Activated naive CD4-positive, alpha-beta T cell treated with Interleukin-2 at 50 U/mL for 16 hours (primary cell): Measurements from ENCODE around the gene ARL3.
"Not testable (repeated sequence)": the region's sequence is repeated elsewhere in the genome, so short reads cannot be mapped to it uniquely, and the experiment has no call there.

Experiments used
- DNase-seq: peaks from one replicate; pipeline ENCODE4 v3.0.0-alpha.2; 2020

ARL3 gene, protein sequence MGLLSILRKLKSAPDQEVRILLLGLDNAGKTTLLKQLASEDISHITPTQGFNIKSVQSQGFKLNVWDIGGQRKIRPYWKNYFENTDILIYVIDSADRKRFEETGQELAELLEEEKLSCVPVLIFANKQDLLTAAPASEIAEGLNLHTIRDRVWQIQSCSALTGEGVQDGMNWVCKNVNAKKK

DNA sequence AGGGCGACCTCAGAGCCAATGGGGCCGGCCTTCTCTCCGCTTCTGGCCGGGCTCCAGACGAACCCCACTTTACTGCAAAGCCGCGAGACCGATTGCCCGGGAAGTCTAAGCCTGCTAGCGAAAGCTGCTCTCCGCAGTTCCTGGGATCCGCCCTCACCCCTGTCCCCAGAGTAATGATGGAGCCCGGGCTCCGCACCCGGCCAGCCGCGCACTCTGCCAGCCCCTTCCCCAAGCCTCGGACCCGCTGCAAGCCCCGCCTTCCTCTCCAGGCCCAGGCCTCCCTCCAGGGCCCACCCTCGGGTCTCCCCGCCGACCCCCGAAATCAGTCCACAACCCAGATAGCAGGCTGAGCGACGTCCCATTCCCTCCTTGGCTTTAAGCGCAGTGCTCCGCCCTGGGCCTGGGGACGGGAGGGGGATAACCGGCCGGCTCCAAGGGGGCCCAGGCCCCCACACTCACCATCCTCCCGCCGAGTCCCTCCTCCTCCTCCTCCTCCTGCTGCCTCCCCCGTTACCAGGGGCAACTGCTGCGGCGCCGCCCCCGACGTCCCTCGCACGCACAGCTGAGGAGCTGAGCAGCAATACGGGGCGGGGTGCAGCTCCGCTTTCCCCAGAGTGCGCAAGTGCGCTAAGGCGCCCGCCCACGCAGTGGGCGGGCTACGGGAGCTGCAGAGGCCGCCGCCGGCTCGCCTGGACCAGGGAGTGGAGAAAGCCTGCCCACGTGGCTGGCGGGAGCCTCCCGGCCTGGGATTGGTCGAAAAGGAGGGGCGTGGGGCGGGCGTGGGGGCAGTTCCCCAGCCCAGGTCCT is at the start of gene ARL3:
ARL3 (minus strand) TSS at position 584 of the 807 bp plus-strand sequence; CDS start at position 462, 122 bp downstream.
- peak; percentile 98 for DNase-seq

- no peak for DNase-seq
These were observed 48.9 kb upstream of the ARL3 start for GRCh38 chr10:102763037-102763607.

DNA sequence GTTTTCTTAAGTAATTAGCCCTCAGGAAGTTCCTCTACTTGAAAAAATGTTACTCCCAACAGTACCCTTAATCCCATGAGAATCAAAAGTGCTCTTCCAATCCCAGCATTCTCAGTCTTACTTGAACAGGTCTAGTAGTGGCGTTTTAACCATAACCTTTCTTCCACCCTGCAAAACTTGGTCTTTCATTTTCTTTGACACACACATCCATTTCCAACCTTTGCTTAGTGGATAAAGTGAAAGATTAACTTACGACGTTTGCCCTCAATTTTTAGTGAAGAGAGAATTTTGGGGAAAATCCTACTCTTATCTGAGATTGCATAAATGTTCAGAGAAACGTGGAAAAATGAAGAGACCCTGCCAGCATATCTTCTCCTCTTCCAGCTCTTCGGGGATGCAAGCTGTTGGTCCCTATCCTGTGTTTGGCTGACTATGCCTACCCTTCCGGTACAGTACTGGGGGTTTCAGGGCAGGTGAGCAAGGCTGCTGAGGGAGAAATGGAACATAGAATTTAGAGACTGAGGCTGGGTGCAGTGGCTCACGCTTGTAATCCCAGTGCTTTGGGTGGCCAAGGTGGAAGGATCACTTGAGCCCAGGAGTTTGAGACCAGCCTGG is 48.3 kb upstream of the ARL3 start:
- no peak for DNase-seq

- DNase-seq: no peak
These were observed 47.8 kb upstream of the ARL3 start for GRCh38 chr10:102761981-102762380.

- DNase-seq: no peak
These were observed 45.5 kb upstream of the ARL3 start for GRCh38 chr10:102759497-102760210.

DNA sequence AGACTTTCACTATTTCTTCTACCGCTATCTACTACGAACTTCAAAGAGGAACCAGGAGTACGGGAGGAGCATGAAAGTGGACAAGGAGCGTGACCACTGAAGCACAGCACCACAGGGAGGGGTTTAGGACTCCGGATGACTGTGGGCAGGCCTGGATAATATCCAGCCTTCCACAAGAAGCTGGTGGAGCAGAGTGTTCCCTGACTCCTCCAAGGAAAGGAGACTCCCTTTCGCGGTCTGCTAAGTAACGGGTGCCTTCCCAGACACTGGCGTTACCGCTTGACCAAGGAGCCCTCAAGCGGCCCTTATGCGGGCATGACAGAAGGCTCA is 44.7 kb upstream of the ARL3 start:
- not testable (repeated sequence) for DNase-seq

GRCh38 chr10:102758240-102758932 is 44.2 kb upstream of the ARL3 start:
- DNase-seq: no peak

GRCh38 chr10:102757323-102757722 is 43.1 kb upstream of the ARL3 start:
- no peak for DNase-seq

- DNase-seq: no peak
These were observed 39.5 kb upstream of the ARL3 start for GRCh38 chr10:102753718-102754117.

DNA sequence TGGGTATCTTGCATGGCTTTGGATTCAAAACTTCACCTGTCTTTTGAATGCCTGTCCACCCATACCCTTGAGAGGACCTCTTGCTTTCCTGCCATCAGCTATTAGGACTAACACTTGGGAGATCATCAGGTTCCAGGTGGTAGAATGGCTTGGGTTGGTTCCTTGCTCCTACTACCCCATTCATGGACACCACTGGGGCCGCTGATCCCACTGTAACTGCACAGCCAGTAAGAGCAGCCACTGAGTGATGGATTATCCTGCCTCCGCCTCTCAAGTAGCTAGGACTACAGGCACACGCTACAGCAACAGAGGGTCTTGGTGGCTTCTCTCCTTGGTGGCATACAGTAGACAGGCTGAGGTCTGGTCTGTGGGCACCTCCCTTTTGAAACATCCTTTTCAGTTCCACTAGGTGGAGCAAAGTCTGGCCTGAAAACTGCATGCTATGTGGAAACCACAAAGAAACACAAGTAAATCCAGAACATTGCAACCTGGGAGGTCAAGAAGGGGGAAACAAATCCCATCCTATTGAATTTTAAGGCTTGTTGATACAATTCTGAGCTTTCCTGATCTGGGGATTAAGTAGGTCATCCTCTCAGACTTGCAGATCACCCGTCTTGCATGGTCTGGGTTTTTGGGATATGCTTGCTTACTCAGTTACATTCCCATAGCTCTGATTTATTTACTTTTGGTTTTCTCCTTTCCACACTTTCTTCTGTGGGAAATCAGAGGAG is 38.9 kb upstream of the ARL3 start:
- no peak for DNase-seq

DNA sequence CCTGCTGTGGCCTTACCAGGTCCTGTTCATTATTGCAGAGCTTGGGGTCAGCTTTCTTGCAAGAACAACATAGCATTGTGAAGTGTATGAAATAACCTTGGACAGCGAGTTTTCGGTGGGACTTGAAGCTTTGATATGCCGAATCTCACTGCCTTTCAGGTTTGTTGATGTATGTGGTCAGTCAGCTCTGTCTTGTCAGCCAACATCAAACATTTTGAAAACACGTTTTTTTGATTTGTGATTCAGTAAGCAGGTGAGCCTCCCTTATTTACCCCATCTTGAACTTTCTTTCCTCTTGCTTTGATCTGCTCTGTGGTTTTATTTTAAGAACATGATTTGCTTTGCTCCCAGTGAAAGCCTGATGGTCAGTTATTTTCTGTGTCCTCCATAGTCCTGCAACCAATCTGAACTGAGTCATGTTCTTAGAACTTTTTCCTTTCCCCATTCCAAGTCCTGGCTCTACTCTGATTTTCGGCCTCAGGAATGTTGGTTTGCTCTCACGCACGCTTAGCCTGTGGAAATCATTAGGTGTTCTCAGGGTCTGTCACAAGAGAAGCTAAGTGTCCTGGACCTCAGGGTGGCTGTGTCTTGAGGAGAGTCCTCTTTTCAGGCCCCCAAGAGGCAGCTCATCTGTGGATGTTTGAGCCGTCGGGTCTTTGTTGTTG is 38.2 kb upstream of the ARL3 start:
- no peak for DNase-seq

DNA sequence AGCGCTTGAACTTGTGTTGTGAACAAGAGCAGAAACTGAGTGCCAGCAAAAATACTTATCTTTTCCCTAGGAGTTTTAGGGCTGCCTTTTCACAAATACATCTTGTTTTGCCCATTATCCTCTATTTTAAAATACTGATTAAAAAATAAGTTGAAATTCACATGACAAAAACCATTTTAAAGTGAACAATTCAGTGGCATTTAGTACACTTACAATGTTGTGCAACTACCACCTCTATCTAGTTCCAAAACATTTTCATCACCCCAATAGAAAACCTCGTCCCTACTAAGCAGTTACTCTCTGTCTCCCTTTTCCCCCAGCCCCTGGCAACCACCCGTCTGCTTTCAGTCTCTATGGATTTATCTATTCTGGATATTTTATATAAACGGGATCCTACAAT is 31.0 kb upstream of the ARL3 start:
- no peak for DNase-seq

DNA sequence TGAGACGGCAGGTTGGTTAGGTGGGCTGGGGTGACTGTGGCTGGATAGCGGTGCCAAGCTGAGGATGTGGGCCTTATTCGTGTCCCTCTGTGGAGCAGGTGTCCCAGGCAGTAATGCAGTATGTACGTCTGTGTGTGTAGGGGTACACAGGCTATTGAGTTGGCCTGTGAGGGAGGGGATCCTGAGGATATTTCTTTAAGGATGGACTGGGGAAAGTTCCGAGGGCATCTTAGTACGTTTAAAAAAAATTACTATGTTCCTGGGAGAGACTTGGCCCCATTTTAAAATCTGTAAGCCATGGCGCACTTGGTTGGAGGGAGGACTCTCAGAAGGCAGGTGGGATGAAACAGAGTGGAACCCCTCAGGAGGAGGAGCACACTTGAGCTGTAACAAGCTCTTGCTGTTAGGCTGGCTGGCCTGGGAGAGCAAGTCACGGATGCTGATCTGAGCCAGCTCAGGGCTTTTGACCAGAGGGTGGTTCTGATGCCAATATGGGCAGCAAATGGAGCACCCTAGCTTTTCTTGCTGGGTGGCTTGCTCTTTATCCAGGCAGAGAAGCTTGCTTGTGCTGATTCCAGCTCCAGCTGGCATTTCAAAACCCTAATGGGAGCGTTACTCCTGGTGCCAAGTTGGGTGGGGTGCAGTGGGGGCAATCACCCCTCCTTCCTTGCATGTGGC is 30.3 kb upstream of the ARL3 start:
- DNase-seq: no peak

DNA sequence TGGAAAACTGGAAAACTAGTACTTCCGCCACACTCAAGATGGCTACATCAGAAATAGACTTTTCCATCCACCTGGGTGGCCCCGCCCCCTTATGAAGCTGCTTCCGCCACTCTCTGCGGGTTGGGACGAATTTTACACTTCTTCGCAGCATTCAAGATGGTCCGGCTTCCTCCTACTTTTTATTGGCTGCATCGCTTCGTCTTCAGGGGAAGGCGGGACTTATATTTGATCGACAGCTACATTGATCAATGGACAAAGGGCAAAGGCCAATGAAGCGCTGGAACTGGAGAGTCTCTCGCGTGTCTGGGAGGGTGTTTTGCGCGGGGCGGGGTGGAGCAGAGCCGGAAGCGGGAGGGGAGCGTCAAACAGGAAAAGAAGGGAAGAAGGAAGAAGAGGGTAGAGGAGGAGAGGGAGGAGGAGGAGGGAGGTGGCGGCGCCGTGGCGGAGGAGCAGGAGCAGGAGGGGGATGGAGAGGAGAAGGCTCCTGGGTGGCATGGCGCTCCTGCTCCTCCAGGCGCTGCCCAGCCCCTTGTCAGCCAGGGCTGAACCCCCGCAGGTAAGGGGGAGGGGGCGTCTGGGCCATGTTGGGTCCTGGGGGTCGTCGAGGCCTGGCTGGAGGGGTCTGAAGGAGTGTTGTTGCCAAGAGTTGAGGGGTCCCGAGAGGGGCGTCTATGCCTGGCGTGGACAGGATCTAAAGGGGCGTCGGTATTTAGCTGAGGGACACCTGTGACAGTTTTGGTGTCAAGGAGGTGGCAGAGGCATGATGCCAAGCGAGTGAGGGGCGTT is 29.6 kb upstream of the ARL3 start, which contains the start of gene WBP1L:
WBP1L (plus strand) TSS at position 361 of the 786 bp plus-strand sequence; CDS start at position 467, 106 bp downstream.
- peak; percentile 95 for DNase-seq

- no peak for DNase-seq
These were observed 28.9 kb upstream of the ARL3 start for GRCh38 chr10:102743078-102743587.

DNA sequence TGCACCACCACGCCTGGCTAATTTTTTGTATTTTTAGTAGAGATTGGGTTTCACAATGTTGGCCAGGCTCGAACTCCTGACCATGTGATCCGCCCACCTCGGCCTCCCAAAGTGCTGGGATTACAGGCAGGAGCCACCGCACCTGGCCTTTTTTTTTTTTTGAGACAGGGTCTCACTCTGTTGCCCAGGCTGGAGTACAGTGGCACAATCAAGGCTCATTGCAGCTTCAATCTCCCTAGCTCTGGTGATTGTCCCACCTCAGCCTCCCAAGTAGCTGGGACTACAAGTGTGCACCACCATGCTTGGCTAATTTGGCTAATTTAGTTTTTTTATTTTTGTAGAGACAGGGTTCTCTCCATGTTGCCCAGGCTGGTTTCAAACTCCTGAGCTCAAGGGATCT is 28.1 kb upstream of the ARL3 start:
- not testable (repeated sequence) for DNase-seq

GRCh38 chr10:102741726-102742237 is 27.6 kb upstream of the ARL3 start:
- no peak for DNase-seq

- DNase-seq: no peak
These were observed 26.0 kb upstream of the ARL3 start for GRCh38 chr10:102740229-102740628.

- no peak for DNase-seq
These were observed 24.5 kb upstream of the ARL3 start for GRCh38 chr10:102738692-102739121.
